Neuronal stem cell (in vitro differentiated cells): ENCODE measurements around the gene RNF11.
"Not testable (repeated sequence)": the region's sequence is repeated elsewhere in the genome, so short reads cannot be mapped to it uniquely, and the experiment has no call there.

Experiments
- DNase-seq: peaks from one replicate; pipeline ENCODE4 v3.0.0-alpha.2; 2013; ENCODE audit warnings: low spot score
- H2AFZ ChIP-seq: one replicate; pipeline ENCODE4 v1.6.1; 2013; ENCODE audit warnings: mild to moderate bottlenecking, low read length, inconsistent platforms
- H2AK5ac ChIP-seq: 2 replicates; pipeline ENCODE4 v1.6.1; 2013; ENCODE audit warnings: low read depth, mild to moderate bottlenecking, inconsistent platforms, low read length, moderate library complexity, mixed read lengths
- H2BK120ac ChIP-seq: 2 replicates; pipeline ENCODE4 v1.6.1; 2013; ENCODE audit warnings: low read depth, mild to moderate bottlenecking, inconsistent platforms, low read length, moderate library complexity, mixed read lengths
- H2BK12ac ChIP-seq: one replicate; pipeline ENCODE4 v1.6.1; 2013; ENCODE audit warnings: low read length, inconsistent platforms
- H2BK15ac ChIP-seq: 2 replicates; pipeline ENCODE4 v1.6.1; 2013; ENCODE audit warnings: mild to moderate bottlenecking, low read length, inconsistent platforms, mixed read lengths
- H2BK5ac ChIP-seq: one replicate; pipeline ENCODE4 v1.6.1; 2013; ENCODE audit warnings: inconsistent platforms, mild to moderate bottlenecking, low read length, moderate library complexity
- H3K14ac ChIP-seq: one replicate; pipeline ENCODE4 v1.6.1; 2013; ENCODE audit warnings: low read length, inconsistent platforms
- H3K18ac ChIP-seq: 2 replicates; pipeline ENCODE4 v1.6.1; 2013; ENCODE audit warnings: low read length, inconsistent platforms
- H3K23ac ChIP-seq: 2 replicates; pipeline ENCODE4 v1.6.1; 2013; ENCODE audit warnings: low read depth, mild to moderate bottlenecking, mixed read lengths, low read length, inconsistent platforms; ENCODE audit not compliant: poor library complexity
- H3K27ac ChIP-seq: replicated peaks from 3 replicates; pipeline ENCODE4 v1.5.1; 2013; ENCODE audit warnings: low read length, inconsistent platforms
- H3K27me3 ChIP-seq, 3 experiments: 2 replicates each; pipeline ENCODE4 v1.6.1; 2013; ENCODE audit warnings: low read length in 3 of 3, mild to moderate bottlenecking in 2 of 3, inconsistent platforms in 1 of 3, low read depth in 1 of 3, mixed read lengths in 1 of 3, moderate library complexity in 1 of 3; ENCODE audit not compliant: control insufficient read depth in 3 of 3, insufficient read depth in 3 of 3
- H3K36me3 ChIP-seq, 2 donors: replicated peaks in 1 of 2; 2 replicates each; pipeline ENCODE4 v1.6.1; 2013; ENCODE audit warnings: low read length in 2 of 2; ENCODE audit not compliant: control insufficient read depth in 2 of 2, insufficient read depth in 2 of 2
- H3K4ac ChIP-seq: 2 replicates; pipeline ENCODE4 v1.6.1; 2013; ENCODE audit warnings: inconsistent platforms, mild to moderate bottlenecking, low read length, moderate library complexity
- H3K4me1 ChIP-seq, 2 donors: 1 replicate in 1 of 2; 2 replicates in 1 of 2; pipeline ENCODE4 v1.6.1; 2013; ENCODE audit warnings: low read length in 2 of 2, low read depth in 1 of 2; ENCODE audit not compliant: control insufficient read depth in 2 of 2, insufficient read depth in 1 of 2
- H3K4me2 ChIP-seq: one replicate; pipeline ENCODE4 v1.6.1; 2013; ENCODE audit warnings: mild to moderate bottlenecking, low read length, inconsistent platforms; ENCODE audit not compliant: insufficient read depth, poor library complexity, severe bottlenecking
- H3K4me3 ChIP-seq, 2 donors: 2 replicates each; pipeline ENCODE4 v1.5.1; 2013; ENCODE audit warnings: low read length in 2 of 2, mild to moderate bottlenecking in 2 of 2, inconsistent platforms in 1 of 2, moderate library complexity in 1 of 2
- H3K79me1 ChIP-seq: one replicate; pipeline ENCODE4 v1.6.1; 2013; ENCODE audit warnings: low read depth, mild to moderate bottlenecking, inconsistent platforms, low read length, moderate library complexity
- H3K9ac ChIP-seq: one replicate; pipeline ENCODE4 v1.6.1; 2013; ENCODE audit warnings: mild to moderate bottlenecking, low read depth, low read length, inconsistent platforms; ENCODE audit not compliant: poor library complexity
- H3K9me3 ChIP-seq, 2 donors: replicated peaks in 1 of 2; 2 replicates each; pipeline versions ENCODE3 to v1.6.1; 2013; ENCODE audit warnings: low read length in 2 of 2, mild to moderate bottlenecking in 2 of 2, inconsistent platforms in 1 of 2, low read depth in 1 of 2, mixed read lengths in 1 of 2, moderate library complexity in 1 of 2; ENCODE audit not compliant: control insufficient read depth in 2 of 2, insufficient read depth in 1 of 2
- H4K8ac ChIP-seq: one replicate; pipeline ENCODE4 v1.6.1; 2013; ENCODE audit warnings: low read depth, mild to moderate bottlenecking, inconsistent platforms, low read length, moderate library complexity
- H4K91ac ChIP-seq: one replicate; pipeline ENCODE4 v1.6.1; 2013; ENCODE audit warnings: low read length, low read depth, mild to moderate bottlenecking, inconsistent platforms; ENCODE audit not compliant: poor library complexity
- WGBS, 2 donors: extraction: QIAGEN DNeasy Blood & Tissue Kit; methylation state at CpG; one replicate each; pipeline ENCODE4 v1.1.7; 2013; ENCODE audit warnings: missing lambda C conversion rate in 2 of 2, mixed read lengths in 1 of 2; ENCODE audit not compliant: insufficient read length in 2 of 2, insufficient replicate concordance in 1 of 2; ENCODE audit errors: extremely low coverage in 2 of 2; 5-methylcytosine and 5-hydroxymethylcytosine counted together

The RNF11 gene

GRCh38 chr1:51250729-51251128, 14.7 kb downstream of the RNF11 start:
- not testable (repeated sequence) for H4K8ac ChIP-seq, H3K4me1 ChIP-seq, H2BK15ac ChIP-seq, H3K4ac ChIP-seq, H2BK5ac ChIP-seq, H3K23ac ChIP-seq, H3K79me1 ChIP-seq, H2AK5ac ChIP-seq, H3K27ac ChIP-seq, H3K4me2 ChIP-seq, H3K14ac ChIP-seq, H2AFZ ChIP-seq, H4K91ac ChIP-seq, H3K4me3 ChIP-seq, H2BK120ac ChIP-seq, H3K9me3 ChIP-seq, H3K27me3 ChIP-seq, H3K18ac ChIP-seq, H3K9ac ChIP-seq, H3K36me3 ChIP-seq, DNase-seq, H2BK12ac ChIP-seq
- no CpG with 5 or more reads among the region's 14 CpGs for WGBS, 2 donors

GRCh38 chr1:51251165-51251564, 15.1 kb downstream of the RNF11 start:
- not testable (repeated sequence) for H3K9me3 ChIP-seq, H2BK5ac ChIP-seq, H3K4me1 ChIP-seq, H2AK5ac ChIP-seq, H3K27me3 ChIP-seq, H3K23ac ChIP-seq, H3K27ac ChIP-seq, H2BK12ac ChIP-seq, H2BK120ac ChIP-seq, H3K4me3 ChIP-seq, H4K91ac ChIP-seq, H3K79me1 ChIP-seq, H3K4ac ChIP-seq, H3K14ac ChIP-seq, H2AFZ ChIP-seq, DNase-seq, H3K18ac ChIP-seq, H3K9ac ChIP-seq, H3K4me2 ChIP-seq, H3K36me3 ChIP-seq, H2BK15ac ChIP-seq, H4K8ac ChIP-seq
- WGBS, 2 donors = no CpG with 5 or more reads among the region's 20 CpGs

GRCh38 chr1:51252366-51252765, 16.3 kb downstream of the RNF11 start:
- Histone ChIP-seq H3K23ac (no peak overlapping the region), H3K4me1 (peaks cover 0 to under 1% of the 10 kb centered on the region in 2 donors), H2AFZ (no peak overlapping the region), H3K18ac (no peak overlapping the region), H3K4me3 (no peak overlapping the region), H3K27ac (no peak overlapping the region), H3K4me2 (no peak overlapping the region), H3K27me3 (no peaks in the 10 kb centered on the region), H2BK15ac (no peak overlapping the region), H3K36me3 (peaks cover 0 to 3% of the 10 kb centered on the region in 2 donors), H3K9ac (no peak overlapping the region), H2BK12ac (no peak overlapping the region), H2BK5ac (no peak overlapping the region), H3K79me1 (peaks cover 6% of the 10 kb centered on the region), H4K8ac (no peak overlapping the region), H3K4ac (no peak overlapping the region), H3K9me3 (peaks cover 0 to 3% of the 10 kb centered on the region in 2 donors), H3K14ac (no peak overlapping the region), H2AK5ac (no peak overlapping the region), H4K91ac (no peak overlapping the region), H2BK120ac (no peak overlapping the region)
- DNase-seq = no peak
- no CpG with 5 or more reads among the region's 6 CpGs for WGBS, 2 donors

GRCh38 chr1:51253691-51254090, 17.6 kb downstream of the RNF11 start:
- no peak overlapping the region for H3K9ac ChIP-seq
- no peak overlapping the region for H3K4ac ChIP-seq
- H2BK15ac ChIP-seq = no peak overlapping the region
- H2BK12ac ChIP-seq = no peak overlapping the region
- no peak overlapping the region for H2BK5ac ChIP-seq
- H3K4me2 ChIP-seq = no peak overlapping the region
- H3K4me3 ChIP-seq = no peak overlapping the region
- H3K36me3 ChIP-seq = peaks cover 0 to 3% of the 10 kb centered on the region in 2 donors
- no peak overlapping the region for H3K27ac ChIP-seq
- H3K79me1 ChIP-seq = peaks cover 4% of the 10 kb centered on the region
- no peak for DNase-seq
- no peak overlapping the region for H3K14ac ChIP-seq
- no peak overlapping the region for H2AFZ ChIP-seq
- no peak overlapping the region for H4K8ac ChIP-seq
- no peak overlapping the region for H3K18ac ChIP-seq
- no peak overlapping the region for H2BK120ac ChIP-seq
- H4K91ac ChIP-seq = no peak overlapping the region
- no peak overlapping the region for H2AK5ac ChIP-seq
- no peak overlapping the region for H3K23ac ChIP-seq
- H3K4me1 ChIP-seq = peaks cover 0 to 3% of the 10 kb centered on the region in 2 donors
- no peaks in the 10 kb centered on the region for H3K27me3 ChIP-seq
- peaks cover 0 to 3% of the 10 kb centered on the region in 2 donors for H3K9me3 ChIP-seq
- WGBS, 2 donors = no CpG with 5 or more reads among the region's 5 CpGs
